ENCODE measurements around the gene DRAP1.

DRAP1 gene

GRCh38 chr11:65962141-65962564 lies 42.9 kb downstream of the DRAP1 start:
- no peak for TF ChIP-seq CTCF (IDR thresholded peaks at IDR 0.05; ENCODE audit: insufficient read depth, low read depth, low read length, missing control alignments)

GRCh38 chr11:65964906-65965305 lies 45.7 kb downstream of the DRAP1 start:
- no peak for DNase-seq (ENCODE audit: low read depth)
- no peak for TF ChIP-seq CTCF (IDR thresholded peaks at IDR 0.05; ENCODE audit: insufficient read depth, low read depth, low read length, missing control alignments)
- H3K4me3 ChIP-seq (ENCODE audit: low read depth, low read length): no peak overlapping the region

More at GRCh38 chr11:65962141-65962564, 42.9 kb downstream of the DRAP1 start:
- peak overlapping the region; percentile 63 for H3K4me3 ChIP-seq (ENCODE audit: low read depth, low read length)
- DNase-seq (ENCODE audit: low read depth): no peak

- no peak for DNase-seq (ENCODE audit: low read depth)
- TF ChIP-seq CTCF (IDR thresholded peaks at IDR 0.05; ENCODE audit: insufficient read depth, low read depth, low read length, missing control alignments): no peak
- no peak overlapping the region for H3K4me3 ChIP-seq (ENCODE audit: low read depth, low read length)
Measured at GRCh38 chr11:65965986-65966762, 46.9 kb downstream of the DRAP1 start.

- DNase-seq (ENCODE audit: low read depth): no peak
- TF ChIP-seq CTCF (IDR thresholded peaks at IDR 0.05; ENCODE audit: insufficient read depth, low read depth, low read length, missing control alignments): no peak
- no peak overlapping the region for H3K4me3 ChIP-seq (ENCODE audit: low read depth, low read length)
Measured at GRCh38 chr11:65967329-65967934, 48.2 kb downstream of the DRAP1 start.

GRCh38 chr11:65968600-65969482 lies 49.6 kb downstream of the DRAP1 start:
- no peak overlapping the region for H3K4me3 ChIP-seq (ENCODE audit: low read depth, low read length)
- no peak for DNase-seq (ENCODE audit: low read depth)
- TF ChIP-seq CTCF (IDR thresholded peaks at IDR 0.05; ENCODE audit: insufficient read depth, low read depth, low read length, missing control alignments): no peak
